ENCODE results near the gene RTF2.
"Not testable (repeated sequence)": the region's sequence is repeated elsewhere in the genome, so short reads cannot be mapped to it uniquely, and the experiment has no call there.

The RTF2 gene

DNA sequence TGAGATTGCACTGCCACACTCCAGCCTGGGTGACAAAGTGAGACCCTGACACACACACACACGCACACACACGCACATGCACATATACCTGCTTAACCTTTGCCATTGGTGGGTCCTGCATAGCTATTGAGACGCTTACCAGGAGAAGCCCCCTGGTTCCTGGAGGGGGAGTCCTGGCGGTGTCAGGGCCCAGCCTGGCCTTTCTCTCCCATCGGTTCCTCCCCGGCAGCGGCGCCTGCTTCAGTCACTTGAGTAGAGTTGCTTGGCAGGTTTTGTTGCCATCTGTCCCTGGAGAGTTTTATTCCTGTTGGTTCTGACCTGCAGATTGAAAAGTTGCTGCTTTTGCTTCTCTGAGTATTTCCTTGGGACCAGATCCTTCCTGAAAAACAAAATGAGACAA lies 35.5 kb downstream of the RTF2 start:
- no peak for DNase-seq

DNA sequence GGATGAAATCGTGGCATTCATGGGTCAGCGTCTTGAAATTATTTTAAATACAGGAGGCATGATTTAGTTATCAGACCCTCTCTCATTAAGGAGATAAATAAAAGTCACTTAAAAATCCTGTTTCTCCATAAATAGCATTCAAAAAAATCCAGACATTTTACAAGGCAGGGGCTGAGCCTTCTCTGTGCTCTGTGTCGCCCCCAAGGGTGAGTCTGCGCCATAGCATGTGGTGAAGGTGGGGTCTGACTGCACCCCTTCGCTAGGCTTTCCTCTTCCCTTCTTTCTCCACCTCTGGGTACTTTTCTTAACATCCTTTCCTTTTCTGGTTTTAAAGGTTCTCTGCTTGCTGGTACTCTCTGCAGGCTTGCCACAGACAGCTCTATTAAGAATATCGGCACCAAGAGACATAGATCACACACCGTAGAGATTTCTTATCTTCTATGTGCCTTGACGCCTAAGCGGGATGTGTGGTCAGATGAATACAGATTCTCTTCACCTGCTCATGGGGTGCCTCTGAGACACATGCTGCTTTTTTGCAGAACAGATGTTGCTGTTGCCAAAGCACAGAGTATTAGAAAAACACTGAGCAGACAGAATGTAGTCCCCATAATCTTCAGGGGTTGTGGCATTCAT lies 36.1 kb downstream of the RTF2 start:
- no peak for DNase-seq

DNA sequence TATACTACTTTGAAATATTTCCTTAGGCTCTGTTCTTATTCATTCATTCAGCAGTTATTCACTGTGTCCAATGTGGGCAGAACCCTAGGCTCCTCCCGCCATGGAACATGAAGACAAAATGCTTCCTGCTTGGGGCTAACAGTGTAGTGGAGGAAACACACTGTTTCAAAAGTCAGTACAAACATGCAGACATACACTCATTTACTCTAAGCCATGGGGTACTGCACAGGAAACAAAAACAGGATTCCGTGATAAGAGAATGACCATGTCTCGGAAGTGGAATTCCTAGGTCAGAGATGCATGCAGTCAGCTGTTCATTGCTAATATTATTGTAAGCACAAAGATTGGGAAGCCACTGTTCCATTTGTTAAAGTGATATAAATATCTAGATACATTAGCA lies 37.7 kb downstream of the RTF2 start:
- DNase-seq, result no peak

DNA sequence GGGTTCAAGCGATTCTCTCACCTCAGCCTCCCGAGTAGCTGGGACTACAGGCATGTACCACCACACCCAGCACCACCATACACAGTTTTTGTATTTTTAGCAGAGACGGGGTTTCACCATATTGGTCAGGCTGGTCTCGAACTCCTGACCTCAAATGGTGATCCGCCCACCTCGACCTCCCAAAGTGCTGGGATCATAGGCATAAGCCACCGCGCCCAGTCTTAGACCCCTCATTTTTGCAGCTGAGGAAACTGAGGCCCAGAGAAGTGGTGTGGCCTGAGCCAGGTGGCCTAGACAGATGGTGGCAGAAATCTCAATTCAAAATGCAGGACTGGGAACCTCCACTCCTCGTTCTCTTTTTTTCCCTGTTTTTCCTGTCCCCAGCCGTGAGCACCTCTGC lies 43.5 kb downstream of the RTF2 start:
- no peak for DNase-seq

DNA sequence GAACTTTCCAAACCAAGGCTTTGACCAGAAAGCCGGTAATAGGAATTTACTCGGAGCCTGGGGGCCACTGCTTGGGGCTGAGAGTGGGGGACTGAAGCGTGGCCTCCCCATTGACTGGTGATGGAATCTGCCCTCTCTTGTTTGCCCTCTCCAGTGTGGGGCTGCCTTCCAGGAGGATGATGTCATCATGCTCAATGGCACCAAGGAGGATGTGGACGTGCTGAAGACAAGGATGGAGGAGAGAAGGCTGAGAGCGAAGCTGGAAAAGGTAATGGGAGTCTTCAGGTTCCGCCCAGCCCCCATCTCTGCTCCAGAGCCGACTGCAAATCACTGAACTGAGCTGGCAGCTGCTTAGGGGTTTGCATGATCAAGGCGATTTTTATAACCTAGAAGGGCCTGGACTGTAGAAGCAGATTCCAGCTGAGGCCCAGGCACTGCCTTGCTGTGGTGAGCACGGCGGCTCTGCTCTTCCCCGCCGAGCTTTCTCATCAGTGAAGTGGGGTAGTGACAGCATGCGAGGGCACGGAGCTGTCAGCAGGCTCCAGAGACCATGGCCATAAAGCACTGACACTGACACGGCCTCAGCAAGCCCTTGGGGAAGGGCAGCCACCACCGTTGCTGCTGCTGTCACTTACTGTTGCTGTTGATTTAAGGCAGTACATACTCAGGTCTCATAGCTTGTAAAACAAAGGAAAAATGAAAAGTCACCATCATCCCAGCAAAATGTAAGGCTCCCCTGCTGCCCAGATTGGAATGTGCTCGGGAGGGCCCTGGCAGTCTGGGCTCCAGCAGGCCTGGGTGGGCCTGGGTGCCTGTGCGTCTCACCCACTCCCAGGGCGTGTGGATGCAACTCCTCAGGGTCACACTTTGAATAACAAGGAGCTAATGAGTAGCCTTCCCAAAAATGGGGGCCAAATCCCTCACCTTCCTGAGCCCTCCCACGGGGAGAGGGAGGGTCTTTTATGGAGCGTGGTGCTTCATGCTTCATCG lies 45.0 kb downstream of the RTF2 start:
- no peak for DNase-seq

DNA sequence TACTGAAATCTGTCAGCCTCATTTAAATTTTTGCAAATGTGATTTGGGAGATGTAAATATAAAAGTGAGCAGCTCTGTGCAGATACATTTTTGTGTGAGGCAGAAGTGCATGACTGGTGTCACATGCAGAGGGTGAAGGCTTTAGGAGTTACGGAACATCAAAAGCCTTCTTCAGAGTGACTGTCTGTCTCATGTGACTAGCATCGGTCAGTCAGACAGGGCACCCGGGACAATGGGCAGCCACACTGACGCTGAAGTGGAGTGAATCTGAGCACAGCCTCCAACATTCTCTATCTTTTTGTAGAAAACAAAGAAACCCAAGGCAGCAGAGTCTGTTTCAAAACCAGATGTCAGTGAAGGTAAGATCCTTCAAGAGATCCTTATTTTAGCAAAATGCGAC lies 48.2 kb downstream of the RTF2 start:
- DNase-seq, result no peak

DNA sequence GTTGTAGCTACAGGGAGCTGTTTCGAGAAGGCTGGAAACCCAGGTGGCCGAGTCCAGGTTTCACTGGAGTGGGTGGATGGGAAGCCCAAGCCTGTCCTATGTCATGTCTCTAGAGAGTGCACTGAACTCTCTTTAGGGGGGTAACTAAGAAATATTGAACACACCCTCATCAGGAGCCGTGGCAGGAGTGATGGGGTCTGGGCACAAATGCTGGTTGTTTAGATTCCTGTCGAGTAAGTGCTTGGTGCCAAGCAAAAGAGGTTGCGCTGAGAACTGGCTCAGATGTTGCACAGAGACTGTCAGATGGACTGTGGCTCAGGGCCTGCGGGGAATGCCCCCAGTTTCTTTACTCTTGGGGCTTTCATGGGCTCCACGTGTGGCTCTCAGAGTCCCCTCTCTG lies 48.8 kb downstream of the RTF2 start:
- DNase-seq, result no peak

DNA sequence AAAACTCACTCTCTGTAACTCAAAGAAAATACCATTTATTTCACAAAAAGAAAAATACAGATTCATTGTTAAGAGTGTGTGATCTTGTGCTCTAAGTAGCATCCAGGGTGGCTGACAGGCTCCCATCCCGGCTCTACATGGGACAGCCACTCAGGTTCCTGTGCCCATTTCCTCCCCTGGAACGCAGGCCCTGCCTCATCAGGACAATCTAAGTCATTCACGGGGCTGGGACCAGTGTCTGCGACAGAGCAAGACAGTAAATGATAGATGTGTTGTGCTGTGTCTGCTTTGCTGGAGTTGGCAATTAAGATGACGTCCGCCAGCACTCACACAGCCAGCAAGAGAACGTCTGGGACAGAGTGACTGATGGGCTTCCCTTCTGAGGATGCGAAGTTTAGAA lies 49.2 kb downstream of the RTF2 start:
- no peak for DNase-seq

DNA sequence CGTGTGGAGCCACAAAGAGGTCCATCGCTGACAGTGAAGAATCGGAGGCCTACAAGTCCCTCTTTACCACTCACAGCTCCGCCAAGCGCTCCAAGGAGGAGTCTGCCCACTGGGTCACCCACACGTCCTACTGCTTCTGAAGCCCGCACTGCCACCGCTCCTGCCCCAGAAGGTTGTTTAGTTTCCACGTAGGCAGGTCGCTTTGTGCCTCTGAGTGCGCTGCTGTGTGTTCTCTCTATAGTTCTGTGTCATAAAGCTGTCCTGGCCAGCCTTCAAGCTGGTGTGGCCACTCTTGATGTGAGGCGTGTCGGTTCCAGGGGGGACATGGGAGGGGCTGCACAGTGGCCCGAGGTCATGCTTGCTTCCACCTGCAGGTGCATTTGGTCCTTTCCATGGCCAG lies 49.7 kb downstream of the RTF2 start:
- DNase-seq, result no peak

DNA sequence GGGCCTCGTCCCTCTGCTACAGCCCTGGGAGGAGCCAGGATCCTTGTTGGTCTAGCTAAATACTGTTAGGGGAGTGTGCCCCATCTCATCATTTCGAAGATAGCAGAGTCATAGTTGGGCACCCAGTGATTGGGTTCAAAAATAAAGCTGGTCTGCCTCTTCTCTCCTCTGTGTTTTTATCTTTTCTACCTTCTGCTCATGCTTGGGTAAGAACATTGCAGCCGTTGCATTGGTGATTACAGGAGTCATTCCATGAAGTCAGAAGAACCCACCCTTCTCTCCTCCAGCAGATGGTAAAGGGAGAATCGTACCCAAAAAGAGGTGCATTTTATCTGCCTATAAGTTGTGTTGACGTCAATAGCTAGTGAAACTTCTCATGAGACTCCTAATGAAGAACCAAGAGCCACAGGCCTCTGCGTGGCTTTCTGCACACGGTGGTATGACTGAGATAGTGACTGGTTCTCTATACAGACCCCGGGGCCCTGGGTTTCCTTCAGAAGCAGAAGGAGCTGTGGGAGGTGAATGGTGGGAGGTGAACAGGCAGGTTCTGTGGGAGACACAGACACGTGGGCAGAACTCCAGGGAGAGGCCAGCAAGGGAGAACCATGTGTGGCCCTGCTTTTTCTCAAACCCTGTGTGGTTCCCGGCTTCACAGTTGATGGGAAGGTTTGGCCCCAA lies 50.4 kb downstream of the RTF2 start:
- no peak for DNase-seq

DNA sequence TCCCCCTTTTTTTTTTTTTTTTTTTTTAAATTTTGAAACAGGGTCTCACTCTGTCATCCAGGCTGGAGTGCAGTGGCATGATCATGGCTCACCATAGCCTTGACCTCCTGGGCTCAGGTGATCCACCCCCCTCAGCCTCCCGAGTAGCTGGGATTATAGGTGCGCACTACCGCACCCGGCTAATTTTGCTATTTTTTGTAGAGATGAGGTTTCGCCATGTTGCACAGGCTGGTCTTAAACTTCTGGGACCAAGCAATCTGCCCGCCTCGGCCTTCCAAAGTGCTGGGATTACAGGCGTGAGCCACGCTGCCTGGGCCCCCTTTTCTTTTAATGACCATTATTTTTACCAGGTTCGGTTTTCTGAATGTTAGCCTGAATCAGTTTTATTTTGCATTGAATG lies 51.1 kb downstream of the RTF2 start:
- DNase-seq, result no peak

DNA sequence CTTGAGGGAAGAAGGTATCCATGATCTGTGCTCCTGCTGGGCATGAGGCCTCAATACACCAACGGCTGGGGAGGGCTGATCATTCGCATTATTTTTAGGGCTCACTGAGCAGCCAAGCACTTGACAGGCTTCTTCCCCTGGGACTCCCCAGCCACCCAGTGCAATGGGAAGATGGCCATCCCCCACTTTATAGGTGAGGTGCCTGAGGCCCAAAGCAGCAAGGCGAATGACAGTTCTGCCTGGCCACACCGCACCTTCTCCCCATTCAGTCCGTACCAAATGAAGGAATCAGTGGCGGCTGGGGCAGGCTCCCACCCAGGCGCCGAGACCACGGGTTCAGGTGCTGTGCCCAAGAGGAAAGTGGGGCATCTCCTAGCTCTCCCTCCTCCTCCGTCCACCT lies 51.8 kb downstream of the RTF2 start:
- no peak for DNase-seq

DNA sequence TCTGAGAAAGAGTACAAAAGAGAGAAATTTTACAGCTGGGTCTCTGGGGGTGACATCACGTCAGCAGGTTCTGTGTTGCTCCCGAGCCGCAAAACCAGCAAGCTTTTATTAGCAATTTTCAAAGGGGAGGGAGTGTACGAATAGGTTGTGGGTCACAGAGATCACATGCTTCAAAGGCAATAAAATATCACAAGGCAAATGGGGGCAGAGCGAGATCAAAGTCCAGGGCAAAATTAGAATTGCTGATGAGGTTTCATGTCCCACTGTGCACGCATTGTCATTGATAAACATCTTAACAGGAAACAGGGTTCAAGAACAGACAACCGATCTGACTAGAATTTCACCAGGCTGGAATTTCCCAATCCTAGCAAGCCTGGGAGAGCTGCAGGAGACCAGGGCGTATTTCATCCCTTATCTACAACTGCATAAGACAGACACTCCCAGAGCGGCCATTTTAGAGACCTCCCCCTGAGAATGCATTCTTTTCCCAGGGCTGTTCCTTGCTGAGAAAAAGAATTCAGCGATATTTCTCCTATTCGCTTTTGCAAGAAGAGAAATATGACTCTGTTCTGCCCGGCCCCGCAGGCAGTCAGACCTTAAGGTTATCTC lies 52.4 kb downstream of the RTF2 start:
- DNase-seq, result not testable (repeated sequence)

DNA sequence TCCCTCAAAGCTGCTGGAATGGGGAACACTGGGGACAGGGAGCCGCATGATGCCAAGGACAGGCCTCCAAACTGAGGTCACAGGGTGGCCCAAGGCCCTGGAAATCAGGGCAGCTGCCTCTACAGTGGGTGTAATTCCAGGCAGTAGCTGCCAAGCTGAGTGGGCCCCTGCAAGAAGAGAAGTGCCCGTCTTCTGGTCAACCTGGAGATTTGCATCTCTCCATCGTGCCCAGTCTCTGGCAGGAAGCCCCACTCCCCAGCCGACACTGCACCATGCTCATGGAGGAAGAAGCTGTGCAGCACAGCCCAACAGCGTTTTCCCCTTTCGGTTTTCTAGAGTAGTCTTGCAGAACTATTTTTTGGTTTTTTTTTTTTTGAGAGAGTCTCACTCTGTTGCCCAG lies 53.9 kb downstream of the RTF2 start:
- DNase-seq, result no peak

DNA sequence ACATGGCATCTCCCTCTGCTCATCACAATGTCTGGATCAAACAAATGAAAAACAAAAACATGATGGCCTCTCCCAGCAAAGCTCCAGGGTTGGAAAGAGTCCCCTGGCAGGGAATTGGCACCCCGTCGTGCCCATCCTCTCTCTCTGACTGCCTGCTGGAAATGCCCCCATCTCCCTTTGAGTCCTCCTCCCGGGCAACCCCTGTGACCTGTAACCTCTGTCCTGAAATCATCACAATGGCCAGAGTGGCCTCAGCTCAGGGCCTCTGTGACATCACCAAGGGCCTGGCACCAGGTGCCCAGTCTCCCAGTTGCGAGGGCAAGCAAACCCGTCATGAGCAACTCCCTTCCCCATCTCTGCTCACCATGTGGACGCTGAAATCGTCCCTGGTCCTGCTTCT lies 56.0 kb downstream of the RTF2 start, which contains the start of gene FAM209A:
TSS of gene FAM209A (plus strand) at position 301 of the 400 bp plus-strand sequence. CDS start at position 366, 65 bp downstream.
- not testable (repeated sequence) for DNase-seq

DNA sequence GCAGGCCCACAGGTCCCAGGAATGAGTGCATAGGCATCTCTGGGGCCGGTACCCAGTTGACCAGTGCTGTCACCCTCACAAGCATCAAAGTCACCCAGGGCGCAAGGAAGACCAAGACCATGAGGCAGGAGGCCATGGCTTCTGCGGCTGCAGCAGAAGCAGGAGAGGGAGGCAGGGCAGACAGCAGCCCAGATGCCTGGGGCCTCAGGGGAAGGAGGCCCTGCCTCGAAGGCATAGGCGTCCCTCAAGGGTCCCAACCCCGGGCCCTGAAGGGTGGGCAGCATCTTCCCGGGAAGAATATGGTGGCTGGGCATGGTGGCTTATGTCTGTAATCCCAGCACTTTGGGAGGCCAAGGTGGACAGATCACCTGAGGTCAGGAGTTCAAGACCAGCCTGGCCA lies 59.1 kb downstream of the RTF2 start:
- no peak for DNase-seq

DNA sequence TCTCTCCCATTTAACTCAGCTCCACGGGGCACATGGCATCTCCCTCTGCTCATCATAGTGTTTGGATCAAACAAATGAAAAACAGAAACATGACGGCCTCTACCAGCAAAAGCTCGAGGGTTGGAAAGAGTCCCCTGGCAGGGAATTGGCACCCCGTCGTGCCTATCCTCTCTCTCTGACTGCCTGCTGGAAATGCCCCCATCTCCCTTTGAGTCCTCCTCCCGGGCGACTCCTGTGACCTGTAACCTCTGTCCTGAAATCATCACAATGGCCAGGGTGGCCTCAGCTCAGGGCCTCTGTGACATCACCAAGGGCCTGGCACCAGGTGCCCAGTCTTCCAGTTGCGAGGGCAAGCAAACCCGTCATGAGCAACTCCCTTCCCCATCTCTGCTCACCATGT lies 64.5 kb downstream of the RTF2 start, which contains the start of gene FAM209B:
TSS of gene FAM209B (plus strand) at position 301 of the 400 bp plus-strand sequence. CDS start at position 397, 96 bp downstream.
- DNase-seq, result not testable (repeated sequence)

DNA sequence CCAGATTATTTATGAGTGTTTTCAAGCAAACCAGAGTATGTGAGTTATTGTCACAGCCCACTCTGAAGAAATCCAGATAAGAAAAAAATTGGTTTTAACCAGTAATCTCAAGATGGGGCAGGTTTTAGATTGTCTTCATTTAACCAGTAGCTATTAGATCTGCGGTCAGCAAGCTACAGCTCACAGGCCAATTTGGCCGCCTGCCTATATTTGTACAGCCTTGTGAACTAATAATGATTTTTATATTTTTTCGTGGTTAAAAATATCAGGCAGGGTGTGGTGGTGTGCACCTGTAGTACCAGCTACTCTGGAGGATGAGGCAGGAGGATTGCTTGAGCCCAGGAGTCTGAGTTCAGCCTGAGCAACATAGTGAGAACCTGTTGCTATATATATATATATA lies 69.6 kb downstream of the RTF2 start:
- no peak for DNase-seq

DNA sequence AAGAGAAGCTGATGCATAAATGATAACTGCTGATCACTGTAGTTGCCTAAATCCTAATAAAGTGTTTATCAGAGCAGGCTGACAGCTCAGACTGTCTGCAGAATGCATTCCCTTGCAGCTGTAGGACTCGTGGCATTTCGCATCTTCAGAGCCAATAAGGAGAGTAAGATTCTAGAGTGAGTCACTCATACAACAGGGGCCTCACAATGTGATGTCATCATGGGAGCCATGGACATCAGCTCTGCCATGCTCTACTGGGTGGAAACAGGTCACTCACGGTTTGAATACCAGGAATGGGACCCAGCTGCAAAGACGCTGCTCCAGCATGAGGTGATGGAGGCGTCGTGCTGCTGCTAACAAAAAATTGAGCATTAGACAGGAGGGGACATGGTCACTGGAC lies 72.0 kb downstream of the RTF2 start:
- DNase-seq, result no peak

DNA sequence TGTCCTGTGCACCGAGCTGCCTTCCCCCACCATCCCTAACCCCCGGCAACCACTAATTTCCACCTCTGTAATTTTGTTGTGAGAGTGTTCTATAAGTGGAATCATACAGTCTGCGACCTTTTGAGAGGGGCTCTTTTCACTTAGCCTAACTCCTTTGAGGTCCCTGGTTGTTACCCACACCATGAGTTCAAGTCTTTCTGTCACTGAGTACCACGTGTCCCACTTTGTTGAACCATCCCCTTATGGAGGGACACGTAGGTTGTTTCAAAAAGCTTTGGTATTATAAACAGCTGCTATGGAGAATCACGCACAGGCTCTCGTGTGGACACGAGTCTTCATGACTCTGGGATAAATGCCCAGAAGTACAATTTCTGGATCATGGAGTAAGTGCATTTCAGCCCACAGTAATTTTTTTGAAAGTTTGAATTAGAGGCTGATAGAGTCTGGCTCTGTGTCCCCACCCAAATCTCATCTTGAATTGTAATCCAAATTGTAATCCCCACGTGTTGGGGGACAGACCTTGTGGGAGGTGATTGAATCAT lies 74.1 kb downstream of the RTF2 start:
- no peak for DNase-seq

DNA sequence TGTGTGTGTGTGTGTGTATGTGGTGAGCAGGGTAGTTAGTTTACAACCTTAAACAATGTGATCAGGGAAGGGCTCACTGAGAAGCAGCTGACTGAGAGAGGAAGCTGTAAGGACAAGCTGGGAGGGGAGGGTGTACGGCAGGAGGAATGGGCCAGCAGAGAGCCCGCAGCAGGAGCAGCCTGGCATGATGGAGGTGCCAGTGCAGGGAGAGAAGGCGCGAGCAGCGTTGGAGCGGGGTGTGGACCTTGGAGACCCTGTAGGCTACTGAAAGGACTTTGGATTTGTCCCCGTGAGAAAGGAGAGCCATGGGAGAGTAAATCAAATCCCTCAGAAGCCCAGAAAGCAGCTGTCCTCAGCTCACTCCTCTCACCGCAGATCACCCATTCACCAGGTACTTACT lies 83.1 kb downstream of the RTF2 start:
- DNase-seq, result no peak

DNA sequence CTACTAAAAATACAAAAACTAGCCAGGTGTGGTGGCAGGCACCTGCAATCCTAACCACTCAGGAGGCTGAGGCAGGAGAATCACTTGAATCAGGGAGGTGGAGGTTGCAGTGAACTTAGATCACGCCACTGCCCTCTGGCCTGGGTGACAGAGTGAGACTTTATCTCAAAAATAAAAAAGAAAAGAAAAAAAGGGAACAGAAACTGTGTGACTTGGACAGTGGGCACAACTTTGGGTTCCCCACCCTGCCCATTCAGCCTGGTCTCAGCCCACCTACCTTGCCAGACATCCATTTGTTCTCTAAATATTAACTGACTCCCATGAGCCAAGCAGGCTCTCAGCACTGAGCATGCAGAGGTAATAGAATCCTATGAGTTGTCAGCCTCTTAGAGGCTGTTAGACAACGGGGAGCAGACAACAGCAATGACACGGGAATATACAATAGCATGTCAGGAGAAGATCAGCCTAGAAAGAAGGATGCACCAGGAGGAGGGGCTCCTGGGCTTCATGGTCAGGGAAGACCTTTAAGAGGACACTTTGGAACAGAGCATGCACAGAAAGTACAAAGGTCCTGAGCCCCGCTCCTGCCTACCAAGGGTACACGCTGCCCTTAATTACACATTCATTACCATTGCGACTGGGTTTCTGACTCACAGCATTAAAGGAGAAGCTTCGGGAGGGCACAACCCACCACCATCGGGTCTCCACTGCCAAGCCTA lies 84.6 kb downstream of the RTF2 start:
- DNase-seq, result no peak
